Activated CD8-positive, alpha-beta T cell treated with anti-CD3 and anti-CD28 coated beads for 36 hours (primary cell): ENCODE results near the gene NINL. TPM values are rescaled to one million over a fixed set of nuclear protein-coding genes. Genes with fewer than 3 reads are reported as not detected.

ENCODE experiments used
- ATAC-seq: fragments of 200-7000 bp; cut with Tn5 transposase; one replicate; pipeline ENCODE4 v1.10.0; 2021; ENCODE audit warnings: mild to moderate bottlenecking, moderate library complexity
- CTCF ChIA-PET: fragments of 350-600 bp; sonication (Branson Sonifier 250); formaldehyde crosslinking; loops from one replicate; lab custom pipeline; 2021; ENCODE audit warnings: antibody characterized with exemption; lab: Charles Lee
- POLR2A ChIA-PET: fragments of 350-600 bp; sonication (Branson Sonifier 250); formaldehyde crosslinking; loops from one replicate; lab custom pipeline; 2021; ENCODE audit warnings: antibody characterized with exemption; lab: Charles Lee
- DNase-seq: peaks from one replicate; pipeline ENCODE4 v3.0.0-alpha.2; 2020
- H3K27ac Mint-ChIP-seq: one replicate; pipeline ENCODE4 v1.8.0; 2021; ENCODE audit warnings: mild to moderate bottlenecking, mixed read lengths
- H3K27me3 Mint-ChIP-seq: one replicate; pipeline ENCODE4 v1.8.0; 2021; ENCODE audit warnings: mixed read lengths
- H3K36me3 Mint-ChIP-seq: one replicate; pipeline ENCODE4 v1.8.0; 2021; ENCODE audit warnings: low read depth, mixed read lengths
- H3K4me1 Mint-ChIP-seq: one replicate; pipeline ENCODE4 v1.8.0; 2021; ENCODE audit warnings: low read depth, mixed read lengths
- H3K4me3 Mint-ChIP-seq: one replicate; pipeline ENCODE4 v1.8.0; 2021; ENCODE audit warnings: mild to moderate bottlenecking, moderate library complexity, mixed read lengths
- H3K9me3 Mint-ChIP-seq: one replicate; pipeline ENCODE4 v1.8.0; 2021; ENCODE audit warnings: mixed read lengths
- CTCF ChIP-seq: fragments of 200-600 bp; IDR thresholded peaks from one replicate; pipeline ENCODE4 v1.8.0; 2022; ENCODE audit warnings: antibody characterized with exemption, mild to moderate bottlenecking
- intact Hi-C: fragments of 100-400 bp; cut with micrococcal nuclease; formaldehyde crosslinking; loops from one replicate; pipeline ENCODE4 v1.10.0; 2022
- total RNA-seq, 2 experiments: library from RNA; stranded (reverse); gene quantifications; one replicate each; pipeline ENCODE4 v1.2.3, GENCODE V29; 2021

Gene NINL
- total RNA-seq, 2 experiments from 2014 or later, result 2.3 to 4.1 TPM

DNA sequence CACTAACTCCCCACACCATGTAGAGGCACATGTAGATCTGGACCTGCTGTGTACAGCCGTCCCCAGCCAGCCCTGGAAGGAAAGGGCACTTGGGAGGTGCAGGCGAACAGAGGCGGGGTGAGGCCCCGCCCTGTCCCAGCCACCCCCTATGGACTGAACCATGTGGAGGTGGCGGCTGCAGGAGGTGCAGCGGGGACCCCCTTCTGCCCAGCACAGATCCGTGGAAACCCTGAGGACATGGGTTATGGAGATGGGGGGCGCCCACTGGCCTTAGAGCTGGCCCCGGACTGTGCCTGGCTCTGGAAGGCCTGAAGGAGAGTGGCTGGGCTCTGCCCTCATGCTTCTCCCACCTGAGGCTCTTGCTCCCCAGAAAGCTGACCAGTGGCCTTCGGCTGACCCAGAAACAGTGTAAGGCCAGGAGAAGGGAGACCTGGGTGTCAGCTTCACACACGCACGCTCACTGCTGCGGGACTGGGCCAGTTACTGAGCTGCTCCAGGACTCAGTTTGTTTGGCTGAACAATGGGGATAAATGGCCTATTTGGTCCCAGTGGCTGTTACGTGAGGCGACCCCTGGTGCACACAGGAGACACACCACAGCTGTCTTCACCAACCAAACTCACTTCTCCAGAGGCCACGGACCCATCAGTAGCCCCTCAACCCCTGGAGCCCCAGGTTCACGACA, 90.7 kb downstream of the NINL start:
- no peak overlapping the region for H3K27ac Mint-ChIP-seq
- TF ChIP-seq CTCF, result no peak

GRCh38 chr20:25493748-25494505, 91.4 kb downstream of the NINL start:
- no peaks in the 10 kb centered on the region for H3K4me1 Mint-ChIP-seq
- ChIA-PET POLR2A (no interaction called here), CTCF (no interaction called here)
- intact Hi-C loops, result no loop called here
- no peaks in the 10 kb centered on the region for H3K27me3 Mint-ChIP-seq
- H3K27ac Mint-ChIP-seq, result no peak overlapping the region
- H3K9me3 Mint-ChIP-seq, result no peaks in the 10 kb centered on the region
- ATAC-seq (no peak), DNase-seq (no peak)
- no peak for TF ChIP-seq CTCF
- no peak overlapping the region for H3K4me3 Mint-ChIP-seq
- no peaks in the 10 kb centered on the region for H3K36me3 Mint-ChIP-seq

More for the DNA sequence above, 90.7 kb downstream of the NINL start:
- ATAC-seq (no peak), DNase-seq (no peak)
- no peaks in the 10 kb centered on the region for H3K36me3 Mint-ChIP-seq
- H3K27me3 Mint-ChIP-seq, result no peaks in the 10 kb centered on the region
- no peaks in the 10 kb centered on the region for H3K4me1 Mint-ChIP-seq
- POLR2A ChIA-PET, result no interaction called here
- CTCF ChIA-PET, result no interaction called here
- no peaks in the 10 kb centered on the region for H3K9me3 Mint-ChIP-seq
- no peak overlapping the region for H3K4me3 Mint-ChIP-seq
- intact Hi-C loops, result no loop called here

- no peak for DNase-seq
- Mint-ChIP-seq H3K4me3 (no peak overlapping the region), H3K36me3 (no peaks in the 10 kb centered on the region), H3K4me1 (no peaks in the 10 kb centered on the region), H3K27ac (no peak overlapping the region), H3K9me3 (no peaks in the 10 kb centered on the region), H3K27me3 (no peaks in the 10 kb centered on the region)
- ChIA-PET CTCF (no interaction called here), POLR2A (no interaction called here)
- intact Hi-C loops, result no loop called here
- TF ChIP-seq CTCF, result no peak
- ATAC-seq, result no peak
Measured at GRCh38 chr20:25493137-25493536, 92.2 kb downstream of the NINL start.

GRCh38 chr20:25491446-25492038, 93.8 kb downstream of the NINL start:
- CTCF ChIA-PET, result no interaction called here
- no peak for TF ChIP-seq CTCF
- no peak for DNase-seq
- Mint-ChIP-seq H3K27ac (no peak overlapping the region), H3K4me1 (peaks cover 4% of the 10 kb centered on the region), H3K27me3 (no peaks in the 10 kb centered on the region), H3K4me3 (no peak overlapping the region), H3K9me3 (no peaks in the 10 kb centered on the region), H3K36me3 (no peaks in the 10 kb centered on the region)
- POLR2A ChIA-PET, result interaction anchor here (0.6 kb wide), 1 partner anchor 165 kb away, joined by 3 read pairs; no protein-coding TSS in a partner anchor
- intact Hi-C loops, result no loop called here
- no peak for ATAC-seq
